ENCODE results near the gene MNX1. TPM values are rescaled to one million over a fixed set of nuclear protein-coding genes. Genes with fewer than 3 reads are reported as not detected.

Gene MNX1
- total RNA-seq, 1 donor from 2014 or later = not detected

DNA sequence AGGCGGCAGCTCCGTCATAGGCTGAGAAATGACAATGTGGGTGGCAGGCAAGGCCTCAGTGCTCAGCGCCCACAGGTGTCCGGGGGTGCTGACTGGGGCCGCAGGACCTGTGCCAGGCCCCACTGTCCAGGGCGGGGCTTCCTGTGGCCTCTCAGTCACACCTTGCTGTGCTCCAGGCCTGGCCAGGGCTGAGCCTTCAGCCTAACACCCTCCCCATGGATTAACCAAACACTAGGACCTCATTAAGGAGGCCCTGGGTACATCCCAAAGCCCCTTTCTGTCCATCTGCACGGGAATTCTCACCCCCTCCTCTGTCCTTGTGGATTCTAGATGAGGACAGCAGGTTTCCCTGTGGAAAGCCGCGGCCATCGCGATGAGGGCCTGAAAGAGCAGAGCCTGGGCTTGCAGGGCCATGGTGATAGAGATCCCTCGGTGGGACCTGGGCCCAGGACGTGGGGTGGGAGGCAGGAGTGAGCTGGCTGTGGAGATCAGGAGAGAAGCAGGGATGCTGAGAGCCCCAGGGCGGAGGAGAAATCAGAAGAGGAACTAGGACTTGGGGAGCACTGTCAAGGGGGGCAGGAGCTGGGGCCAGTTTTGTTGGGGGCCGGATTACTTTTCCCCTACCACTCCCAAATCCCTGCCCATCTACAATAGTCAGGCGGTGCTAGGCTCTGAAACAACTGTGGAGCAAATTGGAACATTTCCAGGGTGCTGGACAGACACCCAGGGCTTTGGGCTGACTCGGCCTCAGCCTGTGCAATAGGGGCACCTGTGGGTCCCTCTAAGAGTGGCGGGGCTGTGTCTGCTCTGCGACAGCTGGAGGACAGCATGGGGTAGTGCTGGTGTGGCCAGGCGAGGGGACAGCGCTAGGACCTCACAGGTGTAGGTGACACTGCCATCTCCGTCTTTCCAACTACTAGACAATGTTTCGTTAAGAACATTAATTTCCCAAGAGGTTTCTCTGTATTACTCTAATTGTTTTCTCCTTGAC, 23.3 kb upstream of the MNX1 start:
- DNase-seq (ENCODE audit: low spot score) = peak; percentile 80

DNA sequence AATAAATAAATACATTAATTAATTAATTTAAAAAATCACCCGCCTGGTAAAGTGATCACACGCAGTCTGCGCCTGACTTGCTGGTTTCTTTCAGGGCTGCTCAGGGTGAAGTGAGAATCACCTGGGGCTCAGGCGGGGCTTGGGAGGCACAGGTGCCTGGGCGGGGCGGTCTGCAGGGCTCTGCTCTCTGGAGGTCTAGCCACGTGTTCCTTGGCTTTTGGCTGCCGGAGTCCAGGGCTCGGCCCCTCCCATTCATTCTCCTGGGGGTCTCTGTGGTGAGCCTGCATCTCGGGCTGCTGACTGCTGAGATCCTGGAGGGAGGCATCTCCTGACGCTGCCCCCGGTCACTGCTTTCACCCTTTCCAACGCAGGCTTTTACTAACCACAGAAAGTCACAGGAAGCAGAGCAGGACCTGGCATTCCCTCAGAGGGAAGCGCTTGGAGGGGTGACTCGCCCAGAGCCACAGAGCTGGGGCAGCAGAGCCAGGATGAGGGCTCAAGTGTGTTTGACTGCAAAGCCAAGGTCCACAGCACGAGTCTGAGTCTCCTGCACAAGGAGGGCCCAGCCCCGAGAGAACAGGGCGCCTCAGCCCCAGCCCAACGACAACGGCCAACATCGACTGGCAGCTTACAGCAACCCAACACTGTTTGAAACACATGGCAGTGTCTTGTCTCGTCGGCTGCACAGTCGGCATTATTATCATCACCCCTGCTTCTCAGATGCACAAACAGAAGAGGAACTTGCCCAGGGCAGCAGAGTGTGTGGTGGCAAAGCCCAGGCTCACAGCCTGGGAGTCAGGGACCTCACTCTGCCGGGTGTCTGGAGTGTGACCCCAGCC, 22.4 kb upstream of the MNX1 start:
- DNase-seq (ENCODE audit: low spot score) = peak; percentile 84

DNA sequence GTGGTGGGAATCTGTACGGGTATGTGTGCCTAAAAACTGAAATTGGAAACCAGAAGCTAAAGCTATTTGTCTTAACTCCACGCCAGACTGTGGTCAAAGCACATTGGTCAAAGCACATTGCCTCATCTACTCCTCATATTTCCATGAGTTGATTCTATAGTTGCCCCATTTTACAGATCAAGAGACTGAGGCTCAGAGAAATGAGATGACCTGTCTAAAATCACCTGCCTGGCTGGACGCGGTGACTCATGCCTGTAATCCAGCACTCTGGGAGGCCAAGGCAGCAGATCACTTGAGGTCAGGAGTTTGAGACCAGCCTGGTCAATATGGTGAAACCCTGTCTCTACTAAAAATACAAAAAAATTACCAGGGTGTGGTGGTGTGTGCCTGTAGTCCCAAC, 21.7 kb upstream of the MNX1 start:
- peak; percentile 12 for DNase-seq (ENCODE audit: low spot score)

DNA sequence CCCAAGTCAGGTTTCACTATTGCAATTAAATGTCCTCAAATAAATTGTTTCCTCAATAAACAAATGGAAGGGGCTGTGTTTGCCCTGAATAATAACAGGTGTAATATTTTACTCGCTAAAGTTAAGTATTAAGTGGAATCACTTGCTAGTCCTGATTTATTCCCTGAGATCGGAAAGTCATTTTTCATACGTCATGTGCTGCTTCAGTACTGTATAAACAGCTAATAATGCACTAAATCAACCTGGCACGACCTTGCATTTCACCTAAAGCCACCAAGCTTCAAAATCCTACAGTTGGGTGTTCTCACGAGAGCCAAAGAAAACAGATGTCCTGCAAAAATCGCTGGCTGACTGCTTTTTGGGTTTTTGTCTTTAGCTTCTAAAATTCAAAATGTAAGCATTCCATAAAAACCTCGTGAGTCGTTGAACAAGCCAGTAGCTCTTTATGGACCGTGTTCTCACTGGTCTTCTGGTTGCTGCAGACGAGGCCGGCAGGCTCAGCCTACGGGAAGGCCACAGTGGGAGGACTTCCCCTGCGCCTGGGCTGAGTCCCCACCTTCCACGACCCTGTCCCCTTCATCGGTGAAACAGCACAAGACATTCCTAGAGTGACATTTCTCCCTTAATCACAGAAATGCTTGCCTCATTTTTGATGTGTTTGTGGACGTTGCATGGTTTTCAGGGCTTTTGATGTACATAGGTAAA, 17.9 kb upstream of the MNX1 start:
- peak; percentile 8 for DNase-seq (ENCODE audit: low spot score)

DNA sequence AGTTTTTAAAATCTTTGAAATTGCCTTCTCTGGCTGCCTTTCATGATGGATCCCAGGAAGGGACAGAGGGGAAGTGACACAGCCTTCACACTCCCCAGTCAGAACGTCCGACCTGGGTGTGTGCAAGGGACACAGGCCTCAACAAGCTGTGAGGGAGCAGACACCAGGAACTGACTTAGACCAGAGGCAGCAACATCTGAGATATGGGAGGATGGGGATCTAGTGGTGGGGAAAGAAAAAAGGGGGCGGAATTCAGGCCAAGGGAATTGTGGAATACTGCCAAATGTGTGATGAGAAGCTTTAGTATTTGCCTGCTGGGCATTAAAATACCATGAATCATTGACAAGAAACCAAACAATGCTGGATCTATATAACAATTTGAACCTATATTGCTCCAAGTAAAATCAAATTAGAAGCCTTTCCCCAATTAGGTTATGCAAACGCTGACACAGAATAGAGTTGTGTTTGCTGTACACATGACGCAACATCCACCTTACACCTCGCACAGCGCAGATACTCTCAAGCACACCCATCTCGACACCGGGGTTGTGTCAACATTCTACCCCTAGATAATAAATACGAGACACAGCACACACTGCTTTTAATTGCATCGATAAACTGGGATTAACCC, 17.2 kb upstream of the MNX1 start:
- peak; percentile 18 for DNase-seq (ENCODE audit: low spot score)

DNA sequence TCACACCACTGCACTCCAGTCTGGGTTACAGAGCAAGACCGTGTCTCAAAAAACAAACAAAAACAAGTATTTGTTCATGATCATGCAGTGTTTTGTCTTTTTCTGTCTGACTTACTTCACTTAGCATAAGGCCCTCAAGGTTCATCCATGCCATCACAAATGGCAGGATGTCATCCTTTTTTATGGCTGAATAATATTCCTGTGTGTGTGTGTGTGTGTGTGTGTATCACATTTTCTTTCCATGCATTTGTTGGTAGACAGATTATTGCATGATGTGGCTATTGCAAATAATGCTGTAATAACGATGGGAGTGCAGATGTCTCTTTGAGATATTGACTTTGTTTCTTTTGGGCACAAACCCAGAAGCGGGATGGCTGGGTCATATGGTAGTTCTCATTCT, 14.3 kb upstream of the MNX1 start:
- no peak for DNase-seq (ENCODE audit: low spot score)

DNA sequence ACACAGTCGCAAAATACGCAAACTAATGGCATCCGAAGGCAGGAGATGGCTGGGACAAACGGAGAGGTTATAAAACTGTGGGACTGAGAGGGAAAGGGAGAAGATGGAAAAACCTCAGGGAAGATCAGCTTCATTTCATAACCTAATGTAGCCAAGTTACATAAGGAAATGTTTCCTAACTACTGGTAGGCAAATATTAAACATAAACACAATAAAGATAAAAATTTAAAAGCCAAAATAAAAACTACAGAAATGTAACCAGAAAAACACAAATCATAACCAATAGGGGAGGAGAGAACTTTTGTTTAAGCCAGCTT, 13.1 kb upstream of the MNX1 start:
- no peak for DNase-seq (ENCODE audit: low spot score)

DNA sequence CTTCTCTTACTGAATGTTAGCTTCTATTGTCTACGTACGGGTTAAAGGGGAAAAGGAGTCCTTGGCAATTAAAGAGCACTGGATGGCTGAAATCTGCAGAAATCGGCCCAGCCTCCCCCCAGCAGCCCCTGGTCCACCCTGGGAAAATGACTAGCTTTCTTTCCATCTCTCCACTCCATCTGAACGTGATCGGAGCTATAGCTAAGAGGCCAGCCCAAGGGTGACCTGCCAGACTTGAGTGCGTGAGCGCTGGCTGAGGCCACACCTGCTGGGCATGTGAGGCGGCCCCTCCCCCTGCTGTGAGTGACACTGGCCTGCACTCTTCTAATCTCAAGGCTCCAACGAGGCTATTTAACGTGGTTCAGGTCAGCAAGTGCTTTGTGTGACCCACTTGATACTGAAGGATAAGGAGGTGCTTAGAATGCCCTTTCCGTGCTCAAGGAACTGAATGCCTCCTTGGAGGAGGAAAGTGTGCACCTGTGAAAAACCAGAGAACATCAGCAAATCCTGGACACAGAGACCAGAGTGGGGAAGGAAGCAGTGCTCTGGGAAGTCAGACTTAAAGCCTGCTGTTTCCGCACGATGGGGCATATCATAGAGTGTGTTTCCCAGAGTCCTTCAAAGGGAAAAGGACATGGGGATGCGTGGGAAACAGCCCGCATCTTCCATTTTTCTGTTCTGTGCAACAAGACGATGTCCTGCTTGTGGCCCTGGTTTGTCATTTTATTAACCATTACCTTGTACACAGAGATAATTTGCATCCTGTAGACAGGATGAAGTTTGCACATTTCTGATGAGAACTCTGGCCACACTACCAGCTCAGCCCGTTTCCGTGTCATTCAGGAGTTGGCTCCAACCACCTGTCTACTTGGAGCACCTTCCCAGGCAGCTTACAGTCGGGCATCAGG, 12.5 kb upstream of the MNX1 start:
- DNase-seq (ENCODE audit: low spot score) = peak; percentile 75

DNA sequence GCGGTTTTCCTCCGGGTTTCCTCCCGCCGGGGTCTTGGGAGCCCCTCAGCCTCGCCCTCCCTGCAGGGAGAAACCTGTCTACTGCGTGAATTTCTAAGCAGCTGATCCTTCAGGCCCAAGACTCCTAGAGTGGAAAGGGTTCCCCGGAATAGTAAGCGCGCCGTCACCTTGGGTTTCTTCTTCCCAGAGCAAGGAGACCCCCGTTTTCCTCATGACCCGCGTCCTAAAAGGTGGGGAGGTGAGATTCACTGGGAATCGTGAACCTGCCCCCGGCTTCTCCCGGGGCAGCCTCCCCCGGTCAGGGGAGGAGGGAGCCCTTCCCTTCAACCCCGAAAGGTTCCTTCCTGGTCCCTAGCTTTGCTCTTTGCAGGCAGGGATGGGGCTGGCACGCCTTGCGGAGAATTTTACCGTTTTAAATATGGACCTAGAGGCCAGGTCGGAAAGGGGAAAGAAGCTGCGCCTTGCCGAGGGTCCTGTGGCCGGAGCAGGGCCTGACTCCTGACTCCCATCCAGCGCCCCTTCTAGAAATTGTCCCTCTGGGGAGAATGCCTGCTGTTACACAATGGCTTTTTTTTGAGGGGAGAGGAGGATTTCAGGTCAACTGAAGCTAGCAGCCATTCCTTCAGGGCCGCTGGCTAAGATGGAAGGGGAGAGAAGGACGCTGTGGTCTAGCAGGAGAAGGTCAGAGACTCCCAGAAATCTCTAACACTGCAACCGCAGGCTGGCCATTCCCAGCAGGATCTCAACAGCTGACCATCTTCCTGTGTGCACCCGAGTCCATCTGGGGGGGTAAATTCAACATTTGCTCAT, 11.6 kb upstream of the MNX1 start:
- peak; percentile 59 for DNase-seq (ENCODE audit: low spot score)

DNA sequence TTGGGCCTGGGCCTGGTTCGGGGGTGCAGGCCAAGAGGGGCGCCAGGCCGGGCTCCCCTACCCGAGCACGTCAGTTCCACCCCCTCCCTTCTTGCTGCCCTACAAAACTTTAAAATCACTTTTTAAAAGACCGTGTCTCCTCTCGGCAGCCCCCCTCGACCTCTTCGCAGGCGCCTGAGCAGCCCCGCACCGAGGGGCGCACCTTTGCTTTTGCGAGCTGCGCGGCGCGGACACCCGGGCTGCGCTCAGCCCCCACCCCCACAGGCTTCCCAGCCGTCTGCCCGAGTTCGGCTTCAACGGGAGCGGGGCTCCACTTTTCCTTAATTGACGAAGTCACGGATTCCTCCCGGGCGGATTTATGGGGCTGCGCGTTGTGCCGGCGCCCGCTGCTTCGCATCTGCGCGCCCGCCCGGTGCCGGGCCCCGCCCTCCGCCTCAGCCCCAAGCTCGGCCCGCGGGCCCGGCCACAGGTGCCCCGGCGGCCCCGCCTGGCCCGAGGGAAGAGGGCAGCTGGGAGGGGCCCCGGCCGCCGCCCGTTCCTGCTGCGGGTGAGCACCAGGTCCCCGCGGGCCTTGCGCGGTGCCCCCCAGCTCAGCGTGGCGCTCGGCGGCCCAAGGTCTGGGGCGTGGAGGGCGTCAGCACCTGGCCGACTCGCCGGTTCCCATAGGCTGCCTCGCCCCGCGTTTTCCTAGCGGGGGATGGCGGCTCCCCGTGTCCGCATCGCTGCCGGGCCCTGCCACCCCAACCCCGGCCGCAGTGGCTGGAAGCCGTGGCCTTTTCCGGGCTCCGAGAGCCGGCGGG, 10.8 kb upstream of the MNX1 start:
- DNase-seq (ENCODE audit: low spot score) = peak; percentile 88

DNA sequence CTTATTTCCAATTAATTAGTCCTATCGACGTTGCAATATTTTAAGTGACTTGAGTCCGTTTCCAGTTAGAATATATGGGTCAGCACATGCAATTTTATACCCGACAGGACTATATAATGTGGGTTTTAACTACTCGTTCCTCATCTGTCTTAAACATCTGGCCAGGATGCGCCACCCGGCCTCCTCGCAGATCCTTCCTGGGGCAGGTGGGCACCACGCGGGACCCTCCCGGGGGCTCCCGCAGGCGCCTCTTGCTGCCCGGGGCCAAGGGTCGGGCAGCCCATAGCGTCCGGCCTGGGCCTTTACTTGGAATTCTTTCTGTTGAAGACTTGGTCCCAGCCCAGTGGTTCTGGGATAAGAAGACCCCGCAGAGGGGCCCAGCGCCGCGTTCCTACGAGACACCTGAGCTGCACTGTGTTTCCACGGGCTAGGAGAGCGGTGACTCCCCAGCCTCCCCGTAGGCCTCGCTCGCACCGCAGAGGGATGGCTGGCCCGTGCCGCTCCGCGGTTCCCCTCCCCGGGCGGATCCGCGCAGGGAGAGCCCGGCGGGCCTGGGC, 10.1 kb upstream of the MNX1 start:
- peak; percentile 82 for DNase-seq (ENCODE audit: low spot score)

DNA sequence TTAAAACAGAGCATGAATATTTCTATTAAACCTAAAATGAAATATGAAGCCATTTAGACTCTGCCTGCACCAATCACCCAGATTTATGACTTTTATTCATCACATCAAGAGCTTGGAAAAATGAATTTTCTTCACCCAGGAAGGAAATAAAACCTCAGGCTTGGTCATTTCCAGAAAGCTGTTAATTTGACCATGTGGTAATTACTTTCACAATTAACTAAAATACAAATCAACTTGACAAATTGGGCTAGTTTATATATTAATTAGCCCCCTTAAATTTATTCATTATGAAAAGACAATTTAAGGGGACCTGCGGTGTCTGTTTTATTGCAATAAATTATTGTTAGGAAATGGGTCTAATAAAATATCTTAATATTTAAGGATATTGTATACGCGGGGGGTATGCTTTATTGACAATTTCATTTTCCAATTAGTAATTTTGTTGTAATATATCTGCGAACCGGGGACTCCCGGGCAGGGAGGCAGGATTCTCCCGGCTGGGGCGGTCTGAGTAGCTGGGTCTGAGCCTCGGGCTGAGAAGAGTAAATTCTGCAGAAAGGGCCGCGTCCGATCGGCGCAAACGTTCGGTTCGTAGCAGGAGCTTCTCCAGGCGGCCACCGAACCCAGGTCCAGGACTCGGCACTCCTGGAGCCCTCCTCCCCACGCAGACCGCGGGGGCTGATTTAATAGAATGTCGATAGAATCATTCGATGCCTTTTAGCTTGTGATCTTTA, 9.4 kb upstream of the MNX1 start:
- DNase-seq (ENCODE audit: low spot score) = peak; percentile 79

DNA sequence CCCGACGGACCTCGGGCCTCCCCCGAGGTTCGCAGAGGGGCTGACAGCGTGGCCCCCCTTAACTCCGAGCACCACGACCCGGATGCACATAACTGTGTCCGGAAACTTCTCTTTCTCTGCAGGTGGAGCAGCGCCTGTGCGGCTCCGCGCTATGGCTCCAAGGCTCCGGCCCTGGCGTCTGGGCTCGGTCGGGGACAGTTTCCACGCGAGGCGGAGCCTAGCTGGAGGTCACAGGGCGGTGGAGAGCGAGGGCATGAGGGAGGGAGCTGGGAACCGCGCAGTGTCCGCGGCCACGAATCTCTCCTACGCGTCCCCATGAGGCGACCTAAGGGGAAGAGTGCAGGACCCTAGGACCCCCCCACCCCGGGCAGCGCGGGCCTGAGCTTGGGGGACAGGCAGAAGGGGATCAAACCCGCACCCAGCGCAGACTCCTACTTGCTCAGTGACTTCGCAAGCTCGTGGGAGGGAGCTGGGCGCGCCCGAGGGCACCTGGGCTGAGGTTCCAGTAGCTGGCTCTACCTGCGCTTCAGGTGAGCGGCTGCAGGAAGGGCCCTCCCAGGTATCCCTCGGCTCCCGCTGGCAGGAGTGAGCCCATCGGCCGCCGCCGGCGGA, 8.6 kb upstream of the MNX1 start:
- DNase-seq (ENCODE audit: low spot score) = peak; percentile 86

DNA sequence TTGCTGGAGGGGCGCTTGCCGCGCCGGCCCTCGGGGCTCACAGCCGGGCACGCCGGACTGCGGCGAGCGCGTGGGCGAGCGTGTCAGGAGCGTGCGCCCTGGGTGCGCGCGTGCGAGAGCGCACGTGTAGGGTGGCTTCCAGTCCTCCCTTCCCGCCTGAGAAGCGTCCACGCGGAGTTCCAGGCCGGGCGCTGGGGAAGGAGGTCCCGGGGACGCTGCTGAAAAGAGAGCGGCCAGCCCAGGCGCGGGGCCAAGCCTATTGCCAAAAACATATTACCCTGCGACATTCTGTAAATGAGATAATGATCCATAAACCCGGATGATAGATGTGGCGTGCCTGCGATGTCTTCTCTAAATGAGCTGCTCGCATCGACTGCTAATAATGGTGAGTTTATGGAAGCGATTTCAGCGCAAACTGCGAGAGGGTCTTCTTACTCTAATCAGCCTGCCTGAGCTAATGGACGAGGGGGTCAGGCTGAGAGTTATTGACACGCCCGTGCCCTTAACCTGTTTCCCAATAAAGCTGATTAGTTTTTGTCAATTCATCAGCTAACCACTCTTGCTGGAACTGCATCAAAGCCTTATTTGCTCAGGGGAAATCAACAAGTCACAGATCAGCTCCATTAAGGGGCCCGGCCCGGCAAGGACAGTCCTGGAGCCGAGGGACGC, 8.0 kb upstream of the MNX1 start:
- DNase-seq (ENCODE audit: low spot score) = peak; percentile 45

DNA sequence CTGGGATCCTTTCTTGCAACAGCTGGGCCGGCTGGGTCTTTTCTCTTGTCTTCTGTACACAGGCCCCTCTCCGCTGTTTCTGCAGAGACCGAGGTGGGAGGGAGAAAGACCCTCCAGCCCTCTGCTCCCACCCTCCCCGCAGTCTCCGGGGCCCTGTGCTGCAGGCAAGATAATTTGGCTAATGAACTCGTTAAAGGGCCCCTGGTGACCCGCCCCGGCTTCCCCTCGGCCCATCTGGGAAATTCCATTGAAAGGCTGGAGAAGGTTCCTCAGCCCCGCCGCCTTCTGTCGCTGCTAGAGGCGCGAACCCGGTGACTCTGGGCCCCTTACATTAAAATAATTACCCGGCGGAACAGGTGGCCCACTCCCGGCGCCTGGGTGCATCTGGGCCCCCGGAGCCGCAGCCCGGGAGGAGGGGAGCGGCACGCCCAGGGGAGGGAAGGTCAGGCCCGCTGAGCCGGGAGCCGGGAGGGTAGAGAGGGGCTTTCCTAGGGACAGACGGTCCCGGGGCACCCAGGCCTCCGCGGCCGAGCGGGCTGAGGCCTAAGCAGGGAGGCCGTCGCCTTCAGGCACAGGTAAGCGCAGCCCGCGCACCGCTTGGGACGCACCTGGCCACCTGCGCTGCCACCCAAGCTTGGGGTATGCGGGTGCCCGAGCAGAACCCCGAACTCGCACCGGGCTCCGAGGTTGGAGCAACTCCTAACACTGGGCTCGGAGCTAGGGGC, 7.3 kb upstream of the MNX1 start:
- peak; percentile 77 for DNase-seq (ENCODE audit: low spot score)

DNA sequence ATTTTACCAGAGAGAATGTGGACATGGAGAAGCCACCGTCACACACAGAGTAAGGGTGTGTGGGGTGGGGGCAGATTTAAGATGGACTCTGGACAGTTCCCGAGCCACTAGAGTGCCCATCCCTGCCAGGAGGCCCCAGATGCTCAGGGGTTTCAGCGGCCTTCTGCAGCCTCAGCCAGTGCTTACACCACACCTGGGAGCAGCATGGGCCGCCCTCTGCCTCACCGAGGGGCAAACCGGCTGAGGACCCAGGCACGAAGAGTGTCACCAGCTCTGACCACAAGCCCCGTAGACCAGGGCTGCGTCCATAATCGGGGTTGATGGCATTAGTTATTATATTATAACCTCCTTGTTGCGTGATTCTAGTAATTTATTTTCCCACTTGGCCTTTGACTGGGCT, 6.7 kb upstream of the MNX1 start:
- DNase-seq (ENCODE audit: low spot score) = peak; percentile 57
